Posterior cingulate gyrus (tissue), 11 donors: ENCODE data around the gene HPX.
"Not testable (repeated sequence)": the region's sequence is repeated elsewhere in the genome, so short reads cannot be mapped to it uniquely, and the experiment has no call there.

Source experiments
- DNase-seq, 10 donors: peaks; one replicate each; pipeline versions ENCODE4 v3.0.0 to v3.0.0-alpha.2; 2020 to 2021; ENCODE audit warnings: mixed read lengths in 3 of 10
- intact Hi-C: fragments of 100-400 bp; cut with DNase I; formaldehyde crosslinking; loops from one replicate; pipeline ENCODE4 v1.15.1; 2023

Gene HPX

GRCh38 chr11:6397156-6397555 lies 43.6 kb downstream of the HPX start:
- intact Hi-C loops: loop anchor here (10.0 kb wide), 1 partner anchor 848 kb away; no protein-coding TSS in a partner anchor
- peak in 1 of 10 donors; percentile 26 for DNase-seq

DNA sequence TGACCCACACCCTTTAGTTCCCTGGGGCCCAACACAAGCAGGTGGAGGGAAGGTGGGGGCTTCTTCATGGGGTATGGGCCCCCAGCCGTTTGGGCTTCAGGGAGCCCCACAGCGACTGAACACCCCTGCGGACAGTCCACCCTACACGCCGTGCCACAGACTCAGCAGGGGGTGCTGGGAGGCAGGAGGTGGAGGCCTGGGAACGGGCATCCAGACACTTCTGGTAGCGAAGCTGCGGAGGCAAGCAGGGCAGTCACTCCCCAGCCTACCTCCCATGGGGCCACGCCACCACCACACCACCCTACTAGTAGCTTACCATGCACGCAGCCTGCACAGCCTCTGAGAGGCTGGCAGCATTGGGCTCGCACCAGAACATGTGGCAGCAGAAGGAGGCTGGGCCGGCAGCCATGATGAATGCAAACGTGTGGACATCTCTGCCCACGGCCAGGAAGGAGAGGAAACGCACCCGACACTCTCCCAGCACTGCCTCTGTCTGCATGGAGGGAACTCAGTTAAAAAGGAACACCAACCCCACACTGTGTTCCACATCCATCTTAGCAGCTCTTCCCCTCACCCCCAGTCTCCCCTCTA lies 45.2 kb downstream of the HPX start:
- intact Hi-C loops: loop anchor here (10.0 kb wide), 1 partner anchor 849 kb away; no protein-coding TSS in a partner anchor
- DNase-seq: peak in 7 of 10 donors; percentile 58 to 95 (median 76)

GRCh38 chr11:6393989-6394670 lies 46.7 kb downstream of the HPX start:
- intact Hi-C loops: loop anchor here (5.0 to 10.0 kb wide), 2 partner anchors 208 to 851 kb away; partner anchors contain the start of genes ILK and RRP8
- peak in 2 of 10 donors; percentile 71 to 88 for DNase-seq

DNA sequence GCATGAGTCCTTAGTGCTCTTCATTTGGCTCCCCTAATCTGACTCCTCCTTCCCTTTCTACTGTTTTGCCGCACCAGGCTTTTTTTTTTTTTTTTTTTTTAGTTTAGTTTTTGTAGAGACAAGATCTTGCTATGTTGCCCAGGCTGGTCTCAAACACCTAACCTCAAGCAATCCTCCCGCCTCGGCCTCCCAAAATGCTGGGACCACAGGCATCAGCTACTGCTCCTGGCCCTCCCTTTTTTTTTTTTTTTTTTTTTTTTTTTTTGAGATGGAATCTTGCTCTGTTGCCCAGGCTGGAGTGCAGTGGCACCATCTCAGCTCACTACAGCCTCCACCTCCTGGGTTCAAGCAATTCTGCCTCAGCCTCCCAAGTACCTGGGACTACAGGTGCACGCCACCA lies 48.5 kb downstream of the HPX start:
- intact Hi-C loops: loop anchor here (5.0 to 10.0 kb wide), 2 partner anchors 210 to 853 kb away; partner anchors contain the start of genes ILK and RRP8
- DNase-seq: not testable (repeated sequence)

DNA sequence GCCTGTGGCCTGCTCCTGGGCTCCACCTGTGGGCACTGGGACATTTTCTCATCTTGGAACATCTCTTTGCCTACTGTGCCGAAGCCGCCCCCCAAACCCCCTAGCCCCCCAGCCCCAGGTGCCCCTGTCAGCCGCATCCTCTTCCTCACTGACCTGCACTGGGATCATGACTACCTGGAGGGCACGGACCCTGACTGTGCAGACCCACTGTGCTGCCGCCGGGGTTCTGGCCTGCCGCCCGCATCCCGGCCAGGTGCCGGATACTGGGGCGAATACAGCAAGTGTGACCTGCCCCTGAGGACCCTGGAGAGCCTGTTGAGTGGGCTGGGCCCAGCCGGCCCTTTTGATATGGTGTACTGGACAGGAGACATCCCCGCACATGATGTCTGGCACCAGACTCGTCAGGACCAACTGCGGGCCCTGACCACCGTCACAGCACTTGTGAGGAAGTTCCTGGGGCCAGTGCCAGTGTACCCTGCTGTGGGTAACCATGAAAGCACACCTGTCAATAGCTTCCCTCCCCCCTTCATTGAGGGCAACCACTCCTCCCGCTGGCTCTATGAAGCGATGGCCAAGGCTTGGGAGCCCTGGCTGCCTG lies 49.2 kb downstream of the HPX start:
- intact Hi-C loops: loop anchor here (2.0 to 10.0 kb wide), 3 partner anchors 27 to 853 kb away; partner anchors contain the start of genes APBB1, ILK and RRP8
- peak in 1 of 10 donors; percentile 83 for DNase-seq

- DNase-seq: peak in 3 of 10 donors; percentile 82 to 86 (median 84)
- intact Hi-C loops: loop anchor here (1.0 to 10.0 kb wide), 4 partner anchors 28 to 854 kb away; partner anchors contain the start of genes APBB1, ILK, RRP8 and TRIM3
Measured at GRCh38 chr11:6390718-6391469, 49.9 kb downstream of the HPX start.

DNA sequence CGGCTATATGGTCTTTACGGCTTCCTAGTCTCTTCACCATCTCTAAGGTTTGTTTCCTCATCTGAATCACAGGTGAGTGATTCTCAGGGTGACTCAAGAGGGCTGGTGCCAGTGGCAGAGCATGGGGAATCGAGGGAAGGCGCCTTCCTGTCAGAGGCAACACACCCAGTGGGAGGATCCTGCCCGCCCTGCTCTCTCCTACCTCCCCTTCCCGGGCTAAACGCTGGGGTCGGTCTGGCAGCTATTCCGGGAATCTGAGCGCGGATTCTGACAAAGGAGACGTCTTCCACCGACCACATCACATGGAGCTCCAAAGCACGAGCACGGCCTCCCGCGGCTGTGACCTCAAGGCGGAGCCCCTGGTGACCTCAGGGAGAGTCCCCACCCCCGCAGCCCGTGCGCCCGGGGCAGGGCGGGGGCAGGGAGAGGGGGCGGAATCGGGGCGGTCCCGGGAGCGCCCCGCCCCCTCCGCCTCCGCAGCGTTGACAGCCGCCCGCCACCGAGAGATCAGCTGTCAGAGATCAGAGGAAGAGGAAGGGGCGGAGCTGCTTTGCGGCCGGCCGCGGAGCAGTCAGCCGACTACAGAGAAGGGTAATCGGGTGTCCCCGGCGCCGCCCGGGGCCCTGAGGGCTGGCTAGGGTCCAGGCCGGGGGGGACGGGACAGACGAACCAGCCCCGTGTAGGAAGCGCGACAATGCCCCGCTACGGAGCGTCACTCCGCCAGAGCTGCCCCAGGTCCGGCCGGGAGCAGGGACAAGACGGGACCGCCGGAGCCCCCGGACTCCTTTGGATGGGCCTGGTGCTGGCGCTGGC lies 50.7 kb downstream of the HPX start, which contains the start of gene SMPD1:
SMPD1 (plus strand) TSS at position 570 of the 813 bp plus-strand sequence; CDS start at position 695, 125 bp downstream.
- DNase-seq: peak; percentile 87 to 98 (median 92)
- intact Hi-C loops: loop anchor here (1.0 to 10.0 kb wide), 5 partner anchors 29 to 855 kb away; partner anchors contain the start of genes APBB1, ILK, RRP8 and TRIM3

GRCh38 chr11:6388748-6389147 lies 52.0 kb downstream of the HPX start:
- intact Hi-C loops: loop anchor here (10.0 kb wide), 1 partner anchor 116 kb away; no protein-coding TSS in a partner anchor
- DNase-seq: no peak

DNA sequence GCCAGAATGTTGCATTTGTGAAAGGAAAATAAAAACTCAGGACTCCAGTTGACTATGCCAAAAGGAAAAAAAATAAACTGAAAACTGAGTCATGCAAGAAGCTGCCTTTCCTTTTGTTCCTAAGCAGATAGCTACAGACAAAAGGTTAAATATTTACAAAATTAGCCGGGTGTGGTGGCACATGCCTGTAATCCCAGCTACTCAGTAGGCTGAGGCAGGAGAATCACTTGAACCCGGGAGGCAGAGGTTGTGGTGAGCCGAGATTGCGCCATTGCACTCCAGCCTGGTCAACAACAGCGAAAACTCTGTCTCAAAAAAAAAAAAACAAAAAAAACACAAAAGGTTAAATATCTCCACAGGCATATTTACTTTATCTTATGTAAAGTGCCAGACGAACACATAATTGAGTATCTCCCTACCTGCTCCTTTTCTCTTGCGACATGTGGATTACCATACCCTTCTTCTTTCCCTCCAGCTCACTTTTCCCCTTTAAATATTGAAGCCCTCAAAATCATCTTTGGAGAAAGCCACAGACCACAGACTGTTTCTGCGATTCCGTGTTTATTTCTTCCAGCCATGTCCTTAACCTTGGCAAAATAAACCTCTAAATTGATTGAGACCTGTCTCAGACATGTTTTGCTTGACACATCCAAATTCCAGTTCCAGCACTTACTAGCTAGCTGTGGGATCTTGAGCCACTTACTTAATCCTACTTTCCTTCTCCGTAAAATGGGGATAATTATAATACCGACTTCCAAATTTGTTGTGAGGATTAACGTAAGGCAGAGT lies 52.8 kb downstream of the HPX start:
- intact Hi-C loops: loop anchor here (10.0 kb wide), 1 partner anchor 117 kb away; no protein-coding TSS in a partner anchor
- peak in 1 of 10 donors; percentile 7 for DNase-seq

- intact Hi-C loops: loop anchor here (10.0 kb wide), 1 partner anchor 120 kb away; no protein-coding TSS in a partner anchor
- peak in 1 of 10 donors; percentile 14 for DNase-seq
Measured at GRCh38 chr11:6385046-6385777, 55.6 kb downstream of the HPX start.
